GM23338 (cell line): ENCODE data around the gene PLCL1.

Source experiments
- EZH2 ChIP-seq: fragments of 200-600 bp; sonication (generic); IDR thresholded peaks from one replicate; pipeline ENCODE4 v1.8.0; 2017; ENCODE audit warnings: antibody characterized with exemption, mild to moderate bottlenecking, low read depth; ENCODE audit not compliant: unreplicated experiment
- POLR2AphosphoS5 ChIP-seq: IDR thresholded peaks from 2 replicates; pipeline ENCODE4 v1.6.1; 2016; ENCODE audit warnings: antibody characterized with exemption, low read depth
- ZNF114 ChIP-seq: fragments of 250-450 bp; sonication (Bioruptor Pico); IDR thresholded peaks from 2 replicates; pipeline ENCODE4 v1.5.0; 2020; ENCODE audit warnings: mild to moderate bottlenecking, moderate library complexity
- TF ChIP-seq, protein P1 (sequence below), 2 experiments: fragments of 200-600 bp in 1 of 2; sonication (generic) in 1 of 2; conservative IDR thresholded peaks; 2 replicates each; pipeline versions ENCODE4 v1.5.1 to v1.6.1; 2016 to 2017; ENCODE audit warnings: antibody characterized with exemption in 2 of 2, low read depth in 2 of 2, mild to moderate bottlenecking in 2 of 2, moderate library complexity in 1 of 2

DNA sequence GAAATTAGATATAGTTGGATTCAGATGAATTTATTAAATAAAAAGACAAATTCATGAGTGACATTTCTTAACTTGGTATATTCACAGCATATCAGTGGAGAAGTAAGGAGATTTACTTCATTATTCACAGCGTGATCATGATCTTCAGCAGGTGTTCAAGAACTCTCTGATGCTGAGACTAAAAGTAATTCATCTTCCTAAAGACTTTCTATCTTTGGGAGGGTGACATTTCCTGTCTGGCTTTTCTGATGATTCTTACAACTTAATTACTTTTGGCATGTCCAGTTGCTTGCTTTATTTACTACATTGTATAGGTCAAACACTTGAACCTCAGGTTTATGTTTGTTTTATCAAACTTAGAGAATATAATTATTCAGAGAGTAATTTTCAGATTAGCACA is 224.6 kb downstream of the PLCL1 start:
- TF ChIP-seq, protein P1, sequence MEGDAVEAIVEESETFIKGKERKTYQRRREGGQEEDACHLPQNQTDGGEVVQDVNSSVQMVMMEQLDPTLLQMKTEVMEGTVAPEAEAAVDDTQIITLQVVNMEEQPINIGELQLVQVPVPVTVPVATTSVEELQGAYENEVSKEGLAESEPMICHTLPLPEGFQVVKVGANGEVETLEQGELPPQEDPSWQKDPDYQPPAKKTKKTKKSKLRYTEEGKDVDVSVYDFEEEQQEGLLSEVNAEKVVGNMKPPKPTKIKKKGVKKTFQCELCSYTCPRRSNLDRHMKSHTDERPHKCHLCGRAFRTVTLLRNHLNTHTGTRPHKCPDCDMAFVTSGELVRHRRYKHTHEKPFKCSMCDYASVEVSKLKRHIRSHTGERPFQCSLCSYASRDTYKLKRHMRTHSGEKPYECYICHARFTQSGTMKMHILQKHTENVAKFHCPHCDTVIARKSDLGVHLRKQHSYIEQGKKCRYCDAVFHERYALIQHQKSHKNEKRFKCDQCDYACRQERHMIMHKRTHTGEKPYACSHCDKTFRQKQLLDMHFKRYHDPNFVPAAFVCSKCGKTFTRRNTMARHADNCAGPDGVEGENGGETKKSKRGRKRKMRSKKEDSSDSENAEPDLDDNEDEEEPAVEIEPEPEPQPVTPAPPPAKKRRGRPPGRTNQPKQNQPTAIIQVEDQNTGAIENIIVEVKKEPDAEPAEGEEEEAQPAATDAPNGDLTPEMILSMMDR (conservative IDR thresholded peaks at IDR 0.05; ENCODE audit: low read depth in 2 of 2): no peak
- TF ChIP-seq EZH2 (no peak), ZNF114 (CRISPR knock-in tag) (no peak), POLR2AphosphoS5 (no peak)
